ENCODE data around the gene SSH3. TPM values are rescaled to one million over a fixed set of nuclear protein-coding genes. Genes with fewer than 3 reads are reported as not detected.

SSH3 gene
- total RNA-seq, 4 donors from 2014 or later = 55.9 to 128 (median 99.9) TPM

DNA sequence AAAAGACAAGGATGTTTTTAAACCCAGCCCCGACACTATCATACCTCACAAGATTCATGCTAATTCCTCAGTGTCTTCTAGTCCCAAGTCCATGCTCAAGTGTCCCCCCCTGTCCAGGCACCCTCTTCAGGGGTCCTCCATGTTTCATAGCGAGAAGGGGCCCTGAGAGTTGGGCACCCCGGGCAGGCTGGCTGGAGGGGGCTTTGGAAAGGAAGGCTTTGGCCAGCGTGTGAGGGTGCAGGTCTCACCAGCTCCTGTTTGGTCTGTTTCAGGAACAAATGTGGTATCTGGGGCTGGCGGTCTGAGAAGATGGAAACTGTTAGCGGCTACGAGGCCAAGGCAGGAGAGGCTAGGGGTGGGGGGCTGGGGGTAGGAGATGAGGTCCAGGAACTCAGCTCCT, 4.5 kb upstream of the SSH3 start:
- Histone ChIP-seq H3K27ac (no peak overlapping the region), H3K9me3 (peaks cover 0 to 9% (median 4%) of the 10 kb centered on the region in 4 donors), H3K4me1 (peaks cover 0 to 15% (median 4%) of the 10 kb centered on the region in 4 donors), H3K4me3 (no peak overlapping the region), H3K27me3 (no peaks in the 10 kb centered on the region), H3K36me3 (peaks cover 0 to 42% (median 0%) of the 10 kb centered on the region in 3 donors)
- TF ChIP-seq, protein P1, sequence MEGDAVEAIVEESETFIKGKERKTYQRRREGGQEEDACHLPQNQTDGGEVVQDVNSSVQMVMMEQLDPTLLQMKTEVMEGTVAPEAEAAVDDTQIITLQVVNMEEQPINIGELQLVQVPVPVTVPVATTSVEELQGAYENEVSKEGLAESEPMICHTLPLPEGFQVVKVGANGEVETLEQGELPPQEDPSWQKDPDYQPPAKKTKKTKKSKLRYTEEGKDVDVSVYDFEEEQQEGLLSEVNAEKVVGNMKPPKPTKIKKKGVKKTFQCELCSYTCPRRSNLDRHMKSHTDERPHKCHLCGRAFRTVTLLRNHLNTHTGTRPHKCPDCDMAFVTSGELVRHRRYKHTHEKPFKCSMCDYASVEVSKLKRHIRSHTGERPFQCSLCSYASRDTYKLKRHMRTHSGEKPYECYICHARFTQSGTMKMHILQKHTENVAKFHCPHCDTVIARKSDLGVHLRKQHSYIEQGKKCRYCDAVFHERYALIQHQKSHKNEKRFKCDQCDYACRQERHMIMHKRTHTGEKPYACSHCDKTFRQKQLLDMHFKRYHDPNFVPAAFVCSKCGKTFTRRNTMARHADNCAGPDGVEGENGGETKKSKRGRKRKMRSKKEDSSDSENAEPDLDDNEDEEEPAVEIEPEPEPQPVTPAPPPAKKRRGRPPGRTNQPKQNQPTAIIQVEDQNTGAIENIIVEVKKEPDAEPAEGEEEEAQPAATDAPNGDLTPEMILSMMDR (IDR thresholded peaks at IDR 0.05) = no peak
- no peak for TF ChIP-seq POLR2A (IDR thresholded peaks at IDR 0.05)
- DNase-seq = peak in 1 of 3 donors; percentile 29

DNA sequence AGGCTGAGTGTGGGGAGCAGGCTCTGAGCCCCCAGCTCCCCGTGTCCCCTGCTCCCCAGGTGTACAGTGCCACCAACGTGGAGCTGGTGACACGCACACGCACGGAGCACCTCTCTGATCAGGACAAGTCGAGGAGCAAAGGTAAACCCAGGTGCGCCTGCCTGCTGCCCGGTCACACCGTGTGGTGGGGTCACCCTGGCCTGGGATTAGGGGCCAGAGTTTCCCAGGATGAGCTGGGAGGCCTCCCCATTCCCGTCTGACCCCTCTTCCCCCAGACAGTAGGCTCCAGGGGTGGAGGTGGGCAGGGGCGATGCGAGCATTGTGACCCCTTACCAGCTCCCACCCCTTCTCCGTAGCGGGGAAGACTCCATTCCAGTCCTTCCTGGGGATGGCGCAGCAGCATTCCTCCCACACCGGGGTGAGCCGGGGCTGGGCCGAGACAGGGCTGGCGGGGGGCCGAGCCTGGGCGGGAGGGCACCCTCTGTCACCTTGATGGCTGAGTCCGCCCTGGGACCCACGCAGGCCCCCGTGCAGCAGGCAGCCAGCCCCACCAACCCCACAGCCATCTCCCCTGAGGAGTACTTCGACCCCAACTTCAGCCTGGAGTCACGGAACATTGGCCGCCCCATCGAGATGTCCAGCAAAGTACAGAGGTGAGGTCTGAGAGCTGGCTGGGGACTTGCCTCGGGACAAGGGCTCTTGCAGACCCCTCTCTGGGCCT, 3.7 kb upstream of the SSH3 start:
- TF ChIP-seq, protein P1 (IDR thresholded peaks at IDR 0.05) = no peak
- no peak for TF ChIP-seq POLR2A (IDR thresholded peaks at IDR 0.05)
- Histone ChIP-seq H3K36me3 (peaks cover 0 to 42% (median 0%) of the 10 kb centered on the region in 3 donors), H3K4me3 (no peak overlapping the region), H3K27me3 (no peaks in the 10 kb centered on the region), H3K4me1 (peaks cover 0 to 22% (median 4%) of the 10 kb centered on the region in 4 donors), H3K27ac (no peak overlapping the region), H3K9me3 (peaks cover 0 to 9% (median 4%) of the 10 kb centered on the region in 4 donors)
- DNase-seq = peak in 1 of 3 donors; percentile 40

DNA sequence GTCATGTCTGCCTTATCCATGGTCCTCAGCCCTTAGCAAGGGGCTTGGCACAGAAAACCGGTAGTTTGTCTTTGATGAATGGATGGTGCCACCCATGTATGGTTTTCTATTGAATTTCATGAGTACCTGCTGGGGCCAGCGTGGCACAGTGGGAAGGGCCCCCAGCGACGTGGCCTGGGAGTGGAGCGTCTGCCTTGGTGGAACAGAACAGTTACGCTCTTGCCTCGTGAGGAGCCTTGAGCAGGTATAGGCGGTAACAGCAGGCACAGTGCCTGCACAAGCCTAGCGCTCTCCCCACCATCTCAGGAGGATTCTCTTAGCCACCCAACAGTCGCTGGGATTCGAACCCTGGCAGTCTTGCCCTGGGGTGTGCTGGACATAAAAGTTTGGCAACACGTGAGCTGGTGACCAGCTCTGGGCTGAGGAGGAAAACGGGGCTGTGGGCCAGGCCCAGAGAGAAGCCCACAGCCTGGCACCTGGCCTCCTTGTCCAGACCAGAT, 3.0 kb upstream of the SSH3 start:
- H3K4me3 ChIP-seq = no peak overlapping the region
- no peak for TF ChIP-seq POLR2A (IDR thresholded peaks at IDR 0.05)
- TF ChIP-seq, protein P1 (IDR thresholded peaks at IDR 0.05) = no peak
- peaks cover 0 to 40% (median 0%) of the 10 kb centered on the region in 3 donors for H3K36me3 ChIP-seq
- peak in 2 of 3 donors; percentile 24 to 41 for DNase-seq
- H3K27ac ChIP-seq = no peak overlapping the region
- peaks cover 0 to 27% (median 4%) of the 10 kb centered on the region in 4 donors for H3K4me1 ChIP-seq
- H3K27me3 ChIP-seq = no peaks in the 10 kb centered on the region
- H3K9me3 ChIP-seq = peaks cover 0 to 9% (median 3%) of the 10 kb centered on the region in 4 donors

DNA sequence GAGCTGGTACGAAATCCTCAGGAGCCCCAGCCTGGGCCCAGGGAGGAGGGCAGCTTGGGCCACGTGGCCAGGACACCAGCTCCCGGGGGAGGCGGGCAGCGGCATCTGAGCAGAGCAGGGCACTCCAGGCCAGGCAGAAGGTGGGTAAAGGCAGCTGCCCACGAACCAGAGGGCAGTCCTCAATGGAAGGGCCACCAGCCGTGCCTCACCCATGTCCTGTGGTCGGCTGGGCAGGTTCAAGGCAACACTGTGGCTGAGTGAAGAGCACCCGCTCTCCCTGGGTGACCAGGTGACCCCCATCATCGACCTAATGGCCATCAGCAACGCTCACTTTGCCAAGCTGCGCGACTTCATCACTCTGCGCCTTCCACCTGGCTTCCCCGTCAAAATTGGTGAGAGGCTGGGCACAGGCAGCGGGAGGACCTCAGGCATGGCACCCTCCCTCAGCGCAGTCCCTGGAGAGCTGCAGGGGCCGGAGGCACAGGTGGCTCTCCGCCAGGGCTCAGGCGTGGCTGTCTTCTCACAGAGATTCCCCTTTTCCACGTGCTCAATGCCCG, 2.5 kb upstream of the SSH3 start:
- peak in 2 of 3 donors; percentile 40 to 45 for DNase-seq
- Histone ChIP-seq H3K27me3 (no peaks in the 10 kb centered on the region), H3K36me3 (peaks cover 0 to 34% (median 0%) of the 10 kb centered on the region in 3 donors), H3K4me3 (no peak overlapping the region), H3K27ac (no peak overlapping the region), H3K9me3 (peaks cover 0 to 3% (median under 1%) of the 10 kb centered on the region in 4 donors), H3K4me1 (peaks cover 0 to 29% (median 4%) of the 10 kb centered on the region in 4 donors)
- TF ChIP-seq, protein P1 (IDR thresholded peaks at IDR 0.05) = no peak
- no peak for TF ChIP-seq POLR2A (IDR thresholded peaks at IDR 0.05)

DNA sequence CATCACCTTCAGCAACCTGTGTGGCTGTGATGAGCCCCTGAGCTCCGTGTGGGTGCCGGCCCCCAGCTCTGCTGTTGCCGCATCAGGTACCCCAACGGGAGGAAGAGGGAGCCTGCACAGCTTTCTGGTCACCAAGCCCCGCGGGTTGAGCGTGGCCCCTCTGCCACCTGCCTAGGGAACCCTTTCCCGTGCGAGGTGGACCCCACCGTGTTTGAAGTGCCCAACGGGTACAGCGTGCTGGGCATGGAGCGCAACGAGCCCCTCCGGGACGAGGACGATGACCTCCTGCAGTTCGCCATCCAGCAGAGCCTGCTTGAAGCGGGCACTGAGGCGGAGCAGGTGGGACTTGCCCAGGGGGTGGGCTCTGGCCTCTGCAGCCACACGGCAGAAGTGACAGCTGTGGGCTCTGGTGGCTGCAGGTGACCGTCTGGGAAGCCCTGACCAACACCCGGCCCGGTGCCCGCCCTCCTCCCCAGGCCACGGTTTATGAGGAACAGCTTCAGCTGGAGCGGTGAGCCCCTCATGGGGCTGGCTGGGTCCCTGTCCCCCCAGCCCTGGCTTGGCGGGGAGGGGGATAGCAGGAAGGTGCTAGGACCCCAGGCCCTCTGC, 1.9 kb upstream of the SSH3 start:
- no peaks in the 10 kb centered on the region for H3K27me3 ChIP-seq
- TF ChIP-seq, protein P1 (IDR thresholded peaks at IDR 0.05) = no peak
- TF ChIP-seq POLR2A (IDR thresholded peaks at IDR 0.05) = no peak
- H3K27ac ChIP-seq = peak overlapping the region in 1 of 4 donors; percentile 90
- peaks cover 0 to 29% (median 4%) of the 10 kb centered on the region in 4 donors for H3K4me1 ChIP-seq
- peak overlapping the region in 1 of 4 donors; percentile 91 for H3K4me3 ChIP-seq
- no peaks in the 10 kb centered on the region for H3K9me3 ChIP-seq
- DNase-seq = peak in 1 of 3 donors; percentile 43
- peaks cover 0 to 36% (median 0%) of the 10 kb centered on the region in 3 donors for H3K36me3 ChIP-seq
